GM12878 (cell line): ENCODE data around the gene FLAD1. TPM values are rescaled to one million over a fixed set of nuclear protein-coding genes. Genes with fewer than 3 reads are reported as not detected.
A peak's percentile ranks its signal among the peaks of the same experiment; 100 is the strongest.

Experiments used
- CREB1 ChIP-seq: IDR thresholded peaks from 2 replicates; pipeline ENCODE4 v1.6.1; 2012; ENCODE audit warnings: low read depth, mild to moderate bottlenecking, inconsistent platforms
- DPF2 ChIP-seq: fragments of 450-650 bp; IDR thresholded peaks from 2 replicates; pipeline ENCODE4 v1.6.1; 2017; ENCODE audit warnings: mild to moderate bottlenecking
- EED ChIP-seq: sonication (generic); IDR thresholded peaks from 2 replicates; pipeline ENCODE4 v1.6.1; 2016; ENCODE audit warnings: antibody characterized with exemption, low read depth
- HDGF ChIP-seq: fragments of 450-650 bp; IDR thresholded peaks from 2 replicates; pipeline ENCODE4 v1.6.1; 2016; ENCODE audit warnings: antibody characterized with exemption
- IRF4 ChIP-seq: IDR thresholded peaks from 2 replicates; pipeline ENCODE4 v1.6.1; 2011; ENCODE audit warnings: low read depth, low read length
- MXI1 ChIP-seq: fragments of 150-350 bp; IDR thresholded peaks from 2 replicates; pipeline ENCODE4 v1.6.1; 2011; ENCODE audit warnings: low read depth, mild to moderate bottlenecking, inconsistent platforms, low read length, improper control_type of control experiment
- NFYA ChIP-seq: IDR thresholded peaks from 2 replicates; pipeline ENCODE4 v1.6.1; 2011; ENCODE audit warnings: low read depth, mild to moderate bottlenecking, low read length, improper control_type of control experiment, borderline replicate concordance
- RB1 ChIP-seq: fragments of 450-650 bp; formaldehyde crosslinking; IDR thresholded peaks from 2 replicates; pipeline ENCODE4 v1.6.1; 2017; ENCODE audit warnings: mild to moderate bottlenecking, borderline replicate concordance
- RFX5 ChIP-seq: IDR thresholded peaks from 2 replicates; pipeline ENCODE4 v1.6.1; 2011; ENCODE audit warnings: low read depth, low read length, improper control_type of control experiment
- YY1 ChIP-seq: IDR thresholded peaks from 2 replicates; pipeline ENCODE4 v1.6.1; 2011; ENCODE audit warnings: low read depth, mild to moderate bottlenecking, low read length
- ZNF207 ChIP-seq: fragments of 450-650 bp; IDR thresholded peaks from 2 replicates; pipeline ENCODE4 v1.6.1; 2014; ENCODE audit warnings: antibody characterized with exemption, mild to moderate bottlenecking, borderline replicate concordance
- polyA plus RNA-seq, 11 experiments: library from polyadenylated mRNA; depleted of rRNA in 4 of 11; unstranded in 6 of 11; stranded (reverse) in 5 of 11; fragments of >200 nt; fragmentation: Nextera tagmentation in 4 of 11; fragmentation: Illumina TruSeq in 1 of 11; extraction: Ambion mirVana in 4 of 11; extraction: Trizol in 1 of 11; gene quantifications; 1 replicate in 1 of 11; 2 replicates in 10 of 11; pipeline versions ENCODE4 v1.2.1 to v1.2.3, GENCODE V29; 2011 to 2016; ENCODE audit warnings: inconsistent platforms in 2 of 11, missing spikeins in 2 of 11, low read depth in 1 of 11
- total RNA-seq, 4 experiments: library from RNA; depleted of rRNA in 3 of 4; stranded (reverse); fragments of >200 nt in 3 of 4; fragmentation: Illumina TruSeq in 1 of 4; extraction: Trizol in 1 of 4; gene quantifications; 2 replicates each; pipeline versions ENCODE4 v1.2.1 to v1.2.3, GENCODE V29; 2013 to 2021
- TF ChIP-seq, protein P1 (sequence below): IDR thresholded peaks from 2 replicates; pipeline ENCODE4 v1.6.1; 2011; ENCODE audit warnings: borderline replicate concordance, low read depth, mild to moderate bottlenecking, moderate library complexity, mixed read lengths, low read length; ENCODE audit not compliant: insufficient read depth; ENCODE audit errors: extremely low read length
- TF ChIP-seq, protein P2 (sequence below): fragments of 450-650 bp; IDR thresholded peaks from 2 replicates; pipeline ENCODE4 v1.6.1; 2017; ENCODE audit warnings: low read depth, mild to moderate bottlenecking, moderate library complexity
- TF ChIP-seq, protein P3 (sequence below): IDR thresholded peaks from 2 replicates; pipeline ENCODE4 v1.6.1; 2012; ENCODE audit warnings: mild to moderate bottlenecking, low read depth, low read length
- TF ChIP-seq, protein P4 (sequence below): fragments of 450-650 bp; IDR thresholded peaks from 2 replicates; pipeline ENCODE4 v1.6.1; 2017; ENCODE audit warnings: antibody characterized with exemption, mild to moderate bottlenecking, moderate library complexity
- TF ChIP-seq, protein P5 (sequence below): IDR thresholded peaks from 2 replicates; pipeline ENCODE4 v1.6.1; 2011; ENCODE audit warnings: low read depth, low read length, improper control_type of control experiment, borderline replicate concordance
- TF ChIP-seq, protein P6 (sequence below): fragments of 150-350 bp; IDR thresholded peaks from 2 replicates; pipeline ENCODE4 v1.6.1; 2016; ENCODE audit warnings: low read depth, low read length

Gene FLAD1
- total and polyA plus RNA-seq, 10 of the 15 experiments (the other 5 are each of a cell fraction or from before 2014, with no cell fraction given) = 22.9 to 93.4 (median 56.6) TPM

DNA sequence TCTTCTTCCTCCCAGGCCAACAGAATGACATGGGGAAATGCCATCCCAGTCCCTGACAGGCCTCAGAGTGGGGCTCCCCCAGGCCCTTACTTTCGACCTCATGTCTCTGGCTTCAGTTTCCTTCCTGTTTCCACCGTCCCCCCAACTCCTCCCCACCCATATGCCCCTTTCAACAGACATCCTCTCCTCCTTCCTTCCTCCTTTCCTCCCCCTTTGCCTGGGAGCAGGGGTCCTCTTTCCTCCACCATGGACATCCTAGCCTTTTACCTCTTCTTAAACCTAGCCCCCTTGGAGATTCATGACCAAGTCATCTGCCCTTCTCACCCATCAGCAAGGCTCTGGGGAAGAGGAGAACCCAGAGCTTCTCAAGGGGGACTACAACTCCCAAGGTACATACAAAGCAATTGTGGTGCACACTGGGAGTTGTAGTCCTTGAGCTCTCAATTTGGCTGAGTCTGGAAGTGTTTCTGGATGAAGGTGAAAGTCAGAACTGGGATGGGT is 23.5 kb downstream of the FLAD1 start (continued):
- TF ChIP-seq, protein P1, sequence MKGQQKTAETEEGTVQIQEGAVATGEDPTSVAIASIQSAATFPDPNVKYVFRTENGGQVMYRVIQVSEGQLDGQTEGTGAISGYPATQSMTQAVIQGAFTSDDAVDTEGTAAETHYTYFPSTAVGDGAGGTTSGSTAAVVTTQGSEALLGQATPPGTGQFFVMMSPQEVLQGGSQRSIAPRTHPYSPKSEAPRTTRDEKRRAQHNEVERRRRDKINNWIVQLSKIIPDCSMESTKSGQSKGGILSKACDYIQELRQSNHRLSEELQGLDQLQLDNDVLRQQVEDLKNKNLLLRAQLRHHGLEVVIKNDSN = no peak
- TF ChIP-seq IRF4 = no peak
- no peak for TF ChIP-seq MXI1
- TF ChIP-seq, protein P2, sequence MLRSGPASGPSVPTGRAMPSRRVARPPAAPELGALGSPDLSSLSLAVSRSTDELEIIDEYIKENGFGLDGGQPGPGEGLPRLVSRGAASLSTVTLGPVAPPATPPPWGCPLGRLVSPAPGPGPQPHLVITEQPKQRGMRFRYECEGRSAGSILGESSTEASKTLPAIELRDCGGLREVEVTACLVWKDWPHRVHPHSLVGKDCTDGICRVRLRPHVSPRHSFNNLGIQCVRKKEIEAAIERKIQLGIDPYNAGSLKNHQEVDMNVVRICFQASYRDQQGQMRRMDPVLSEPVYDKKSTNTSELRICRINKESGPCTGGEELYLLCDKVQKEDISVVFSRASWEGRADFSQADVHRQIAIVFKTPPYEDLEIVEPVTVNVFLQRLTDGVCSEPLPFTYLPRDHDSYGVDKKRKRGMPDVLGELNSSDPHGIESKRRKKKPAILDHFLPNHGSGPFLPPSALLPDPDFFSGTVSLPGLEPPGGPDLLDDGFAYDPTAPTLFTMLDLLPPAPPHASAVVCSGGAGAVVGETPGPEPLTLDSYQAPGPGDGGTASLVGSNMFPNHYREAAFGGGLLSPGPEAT = no peak
- TF ChIP-seq RB1 = no peak
- no peak for TF ChIP-seq CREB1
- no peak for TF ChIP-seq NFYA
- TF ChIP-seq ZNF207 = no peak
- TF ChIP-seq, protein P3, sequence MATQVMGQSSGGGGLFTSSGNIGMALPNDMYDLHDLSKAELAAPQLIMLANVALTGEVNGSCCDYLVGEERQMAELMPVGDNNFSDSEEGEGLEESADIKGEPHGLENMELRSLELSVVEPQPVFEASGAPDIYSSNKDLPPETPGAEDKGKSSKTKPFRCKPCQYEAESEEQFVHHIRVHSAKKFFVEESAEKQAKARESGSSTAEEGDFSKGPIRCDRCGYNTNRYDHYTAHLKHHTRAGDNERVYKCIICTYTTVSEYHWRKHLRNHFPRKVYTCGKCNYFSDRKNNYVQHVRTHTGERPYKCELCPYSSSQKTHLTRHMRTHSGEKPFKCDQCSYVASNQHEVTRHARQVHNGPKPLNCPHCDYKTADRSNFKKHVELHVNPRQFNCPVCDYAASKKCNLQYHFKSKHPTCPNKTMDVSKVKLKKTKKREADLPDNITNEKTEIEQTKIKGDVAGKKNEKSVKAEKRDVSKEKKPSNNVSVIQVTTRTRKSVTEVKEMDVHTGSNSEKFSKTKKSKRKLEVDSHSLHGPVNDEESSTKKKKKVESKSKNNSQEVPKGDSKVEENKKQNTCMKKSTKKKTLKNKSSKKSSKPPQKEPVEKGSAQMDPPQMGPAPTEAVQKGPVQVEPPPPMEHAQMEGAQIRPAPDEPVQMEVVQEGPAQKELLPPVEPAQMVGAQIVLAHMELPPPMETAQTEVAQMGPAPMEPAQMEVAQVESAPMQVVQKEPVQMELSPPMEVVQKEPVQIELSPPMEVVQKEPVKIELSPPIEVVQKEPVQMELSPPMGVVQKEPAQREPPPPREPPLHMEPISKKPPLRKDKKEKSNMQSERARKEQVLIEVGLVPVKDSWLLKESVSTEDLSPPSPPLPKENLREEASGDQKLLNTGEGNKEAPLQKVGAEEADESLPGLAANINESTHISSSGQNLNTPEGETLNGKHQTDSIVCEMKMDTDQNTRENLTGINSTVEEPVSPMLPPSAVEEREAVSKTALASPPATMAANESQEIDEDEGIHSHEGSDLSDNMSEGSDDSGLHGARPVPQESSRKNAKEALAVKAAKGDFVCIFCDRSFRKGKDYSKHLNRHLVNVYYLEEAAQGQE = no peak
- no peak for TF ChIP-seq DPF2
- TF ChIP-seq HDGF = peak; percentile 80; the same call in 1 of the 2 replicates
- TF ChIP-seq, protein P4, sequence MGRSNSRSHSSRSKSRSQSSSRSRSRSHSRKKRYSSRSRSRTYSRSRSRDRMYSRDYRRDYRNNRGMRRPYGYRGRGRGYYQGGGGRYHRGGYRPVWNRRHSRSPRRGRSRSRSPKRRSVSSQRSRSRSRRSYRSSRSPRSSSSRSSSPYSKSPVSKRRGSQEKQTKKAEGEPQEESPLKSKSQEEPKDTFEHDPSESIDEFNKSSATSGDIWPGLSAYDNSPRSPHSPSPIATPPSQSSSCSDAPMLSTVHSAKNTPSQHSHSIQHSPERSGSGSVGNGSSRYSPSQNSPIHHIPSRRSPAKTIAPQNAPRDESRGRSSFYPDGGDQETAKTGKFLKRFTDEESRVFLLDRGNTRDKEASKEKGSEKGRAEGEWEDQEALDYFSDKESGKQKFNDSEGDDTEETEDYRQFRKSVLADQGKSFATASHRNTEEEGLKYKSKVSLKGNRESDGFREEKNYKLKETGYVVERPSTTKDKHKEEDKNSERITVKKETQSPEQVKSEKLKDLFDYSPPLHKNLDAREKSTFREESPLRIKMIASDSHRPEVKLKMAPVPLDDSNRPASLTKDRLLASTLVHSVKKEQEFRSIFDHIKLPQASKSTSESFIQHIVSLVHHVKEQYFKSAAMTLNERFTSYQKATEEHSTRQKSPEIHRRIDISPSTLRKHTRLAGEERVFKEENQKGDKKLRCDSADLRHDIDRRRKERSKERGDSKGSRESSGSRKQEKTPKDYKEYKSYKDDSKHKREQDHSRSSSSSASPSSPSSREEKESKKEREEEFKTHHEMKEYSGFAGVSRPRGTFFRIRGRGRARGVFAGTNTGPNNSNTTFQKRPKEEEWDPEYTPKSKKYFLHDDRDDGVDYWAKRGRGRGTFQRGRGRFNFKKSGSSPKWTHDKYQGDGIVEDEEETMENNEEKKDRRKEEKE = no peak
- TF ChIP-seq YY1 = peak; percentile 71
- no peak for TF ChIP-seq RFX5
- TF ChIP-seq EED = peak; percentile 46; the same call in 1 of the 2 replicates
- TF ChIP-seq, protein P5, sequence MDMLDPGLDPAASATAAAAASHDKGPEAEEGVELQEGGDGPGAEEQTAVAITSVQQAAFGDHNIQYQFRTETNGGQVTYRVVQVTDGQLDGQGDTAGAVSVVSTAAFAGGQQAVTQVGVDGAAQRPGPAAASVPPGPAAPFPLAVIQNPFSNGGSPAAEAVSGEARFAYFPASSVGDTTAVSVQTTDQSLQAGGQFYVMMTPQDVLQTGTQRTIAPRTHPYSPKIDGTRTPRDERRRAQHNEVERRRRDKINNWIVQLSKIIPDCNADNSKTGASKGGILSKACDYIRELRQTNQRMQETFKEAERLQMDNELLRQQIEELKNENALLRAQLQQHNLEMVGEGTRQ = no peak
- TF ChIP-seq, protein P6, sequence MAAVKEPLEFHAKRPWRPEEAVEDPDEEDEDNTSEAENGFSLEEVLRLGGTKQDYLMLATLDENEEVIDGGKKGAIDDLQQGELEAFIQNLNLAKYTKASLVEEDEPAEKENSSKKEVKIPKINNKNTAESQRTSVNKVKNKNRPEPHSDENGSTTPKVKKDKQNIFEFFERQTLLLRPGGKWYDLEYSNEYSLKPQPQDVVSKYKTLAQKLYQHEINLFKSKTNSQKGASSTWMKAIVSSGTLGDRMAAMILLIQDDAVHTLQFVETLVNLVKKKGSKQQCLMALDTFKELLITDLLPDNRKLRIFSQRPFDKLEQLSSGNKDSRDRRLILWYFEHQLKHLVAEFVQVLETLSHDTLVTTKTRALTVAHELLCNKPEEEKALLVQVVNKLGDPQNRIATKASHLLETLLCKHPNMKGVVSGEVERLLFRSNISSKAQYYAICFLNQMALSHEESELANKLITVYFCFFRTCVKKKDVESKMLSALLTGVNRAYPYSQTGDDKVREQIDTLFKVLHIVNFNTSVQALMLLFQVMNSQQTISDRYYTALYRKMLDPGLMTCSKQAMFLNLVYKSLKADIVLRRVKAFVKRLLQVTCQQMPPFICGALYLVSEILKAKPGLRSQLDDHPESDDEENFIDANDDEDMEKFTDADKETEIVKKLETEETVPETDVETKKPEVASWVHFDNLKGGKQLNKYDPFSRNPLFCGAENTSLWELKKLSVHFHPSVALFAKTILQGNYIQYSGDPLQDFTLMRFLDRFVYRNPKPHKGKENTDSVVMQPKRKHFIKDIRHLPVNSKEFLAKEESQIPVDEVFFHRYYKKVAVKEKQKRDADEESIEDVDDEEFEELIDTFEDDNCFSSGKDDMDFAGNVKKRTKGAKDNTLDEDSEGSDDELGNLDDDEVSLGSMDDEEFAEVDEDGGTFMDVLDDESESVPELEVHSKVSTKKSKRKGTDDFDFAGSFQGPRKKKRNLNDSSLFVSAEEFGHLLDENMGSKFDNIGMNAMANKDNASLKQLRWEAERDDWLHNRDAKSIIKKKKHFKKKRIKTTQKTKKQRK = no peak
- TF ChIP-seq, all 136 proteins: peak for 11
